NOMO-1 treated with DMSO at 0.1 percent for 48 hours (cell line): ENCODE results near the gene GRIA2.

Source experiments
- DNase-seq: peaks from one replicate; lab custom pipeline; 2025; ENCODE audit not compliant: unreplicated experiment; lab: John Stamatoyannopoulos, UW

The GRIA2 gene

GRCh38 chr4:157363360-157363759 is 142.8 kb downstream of the GRIA2 start:
- no peak for DNase-seq

- DNase-seq, result no peak
Observed at GRCh38 chr4:157372154-157372553, 151.6 kb downstream of the GRIA2 start.

DNA sequence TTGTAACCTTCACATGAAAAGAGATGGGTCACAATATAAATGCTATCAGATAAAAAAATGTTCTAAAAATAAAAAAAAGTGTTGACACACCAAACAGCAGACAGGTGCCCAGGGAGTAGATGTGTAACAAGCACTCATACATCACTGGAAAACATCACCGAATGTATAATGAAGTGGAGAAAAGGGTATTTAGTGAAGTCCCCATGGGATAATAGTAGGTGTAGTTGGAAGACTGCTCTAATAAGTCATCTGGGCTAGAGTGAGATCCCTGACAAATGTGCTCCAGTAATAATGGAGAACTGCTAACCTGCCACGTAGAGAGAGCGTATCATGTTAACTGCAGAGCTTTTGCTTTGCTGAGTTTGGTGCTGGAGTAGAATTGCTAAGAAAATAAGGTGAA is 152.0 kb downstream of the GRIA2 start:
- DNase-seq, result no peak

GRCh38 chr4:157389741-157390140 is 169.2 kb downstream of the GRIA2 start:
- DNase-seq, result no peak

DNA sequence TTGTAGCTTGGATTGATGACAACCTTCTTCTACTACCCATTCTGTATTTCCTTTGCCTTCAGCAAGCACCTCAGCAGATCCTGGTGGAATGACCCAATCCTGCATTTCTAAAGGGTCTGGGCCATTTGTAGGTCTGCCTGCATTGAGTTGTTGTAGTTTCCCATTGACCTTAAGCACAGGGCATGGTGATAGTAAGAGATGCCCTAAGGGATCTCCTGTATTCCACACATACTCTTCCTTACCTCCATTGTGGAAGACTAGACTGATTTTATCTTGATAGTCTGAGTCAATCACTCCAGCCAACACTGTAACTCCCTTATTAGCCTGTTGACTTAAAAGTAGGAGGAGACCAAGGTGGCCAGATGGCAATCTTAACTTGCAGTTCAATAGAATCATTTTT is 184.5 kb downstream of the GRIA2 start:
- no peak for DNase-seq
